Measurements from ENCODE around the gene ELAVL3.
"Not testable (repeated sequence)": the region's sequence is repeated elsewhere in the genome, so short reads cannot be mapped to it uniquely, and the experiment has no call there.

Gene ELAVL3

DNA sequence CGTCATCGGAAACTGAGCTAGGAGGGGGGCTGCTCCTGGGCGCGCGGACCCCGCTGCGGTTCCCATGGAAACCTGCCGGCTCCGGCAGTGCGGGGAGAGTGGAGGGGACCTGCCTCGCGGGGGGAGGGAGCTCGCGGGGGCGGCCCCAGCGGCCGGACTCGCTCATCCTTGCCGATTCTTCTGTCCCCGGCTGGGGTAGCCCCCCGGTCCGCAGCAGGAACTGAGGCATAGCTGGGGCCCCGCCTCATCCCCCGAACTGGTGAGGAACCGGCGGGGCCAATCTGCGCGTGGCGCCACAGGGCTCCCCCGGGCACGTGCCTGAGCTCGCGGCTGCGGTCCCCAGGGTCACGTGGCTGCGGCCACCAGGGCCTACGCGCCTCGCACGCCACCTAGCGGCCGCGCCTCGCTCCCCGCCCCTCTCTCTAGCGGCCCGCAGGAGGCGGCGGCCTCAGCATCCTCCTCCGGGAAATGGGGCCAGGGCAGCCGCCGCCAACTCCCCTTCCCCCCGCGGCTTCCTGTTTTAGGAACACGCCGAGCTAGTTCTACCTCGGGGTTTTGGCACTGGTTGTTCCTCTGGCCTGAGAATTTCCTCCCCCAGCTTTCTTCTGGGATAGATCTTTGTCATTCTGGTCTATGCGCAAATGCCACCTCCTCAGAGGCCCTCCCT lies 1.7 kb upstream of the ELAVL3 start:
- peaks cover 5% of the 10 kb centered on the region for H3K36me3 ChIP-seq (ENCODE audit: control insufficient read depth, insufficient read depth, low read length)
- no peak overlapping the region for H3K27ac ChIP-seq (ENCODE audit: low read depth, low read length)
- H3K27me3 ChIP-seq (ENCODE audit: control insufficient read depth, insufficient read depth, low read length) = peaks cover 31% of the 10 kb centered on the region
- no peak overlapping the region for H3K9ac ChIP-seq (ENCODE audit: low read length)
- H3K4me3 ChIP-seq (ENCODE audit: low read length) = peak overlapping the region; percentile 20
- H3K4me1 ChIP-seq (ENCODE audit: control insufficient read depth, insufficient read depth, low read length) = no peaks in the 10 kb centered on the region

- Histone ChIP-seq H3K9ac (ENCODE audit: low read length) (no peak overlapping the region), H3K27me3 (ENCODE audit: control insufficient read depth, insufficient read depth, low read length) (peaks cover 31% of the 10 kb centered on the region), H3K4me3 (ENCODE audit: low read length) (peak overlapping the region; percentile 20), H3K36me3 (ENCODE audit: control insufficient read depth, insufficient read depth, low read length) (peaks cover 2% of the 10 kb centered on the region), H3K4me1 (ENCODE audit: control insufficient read depth, insufficient read depth, low read length) (no peaks in the 10 kb centered on the region), H3K27ac (ENCODE audit: low read depth, low read length) (no peak overlapping the region)
Measured at GRCh38 chr19:11481534-11482383, 913 bp upstream of the ELAVL3 start.

DNA sequence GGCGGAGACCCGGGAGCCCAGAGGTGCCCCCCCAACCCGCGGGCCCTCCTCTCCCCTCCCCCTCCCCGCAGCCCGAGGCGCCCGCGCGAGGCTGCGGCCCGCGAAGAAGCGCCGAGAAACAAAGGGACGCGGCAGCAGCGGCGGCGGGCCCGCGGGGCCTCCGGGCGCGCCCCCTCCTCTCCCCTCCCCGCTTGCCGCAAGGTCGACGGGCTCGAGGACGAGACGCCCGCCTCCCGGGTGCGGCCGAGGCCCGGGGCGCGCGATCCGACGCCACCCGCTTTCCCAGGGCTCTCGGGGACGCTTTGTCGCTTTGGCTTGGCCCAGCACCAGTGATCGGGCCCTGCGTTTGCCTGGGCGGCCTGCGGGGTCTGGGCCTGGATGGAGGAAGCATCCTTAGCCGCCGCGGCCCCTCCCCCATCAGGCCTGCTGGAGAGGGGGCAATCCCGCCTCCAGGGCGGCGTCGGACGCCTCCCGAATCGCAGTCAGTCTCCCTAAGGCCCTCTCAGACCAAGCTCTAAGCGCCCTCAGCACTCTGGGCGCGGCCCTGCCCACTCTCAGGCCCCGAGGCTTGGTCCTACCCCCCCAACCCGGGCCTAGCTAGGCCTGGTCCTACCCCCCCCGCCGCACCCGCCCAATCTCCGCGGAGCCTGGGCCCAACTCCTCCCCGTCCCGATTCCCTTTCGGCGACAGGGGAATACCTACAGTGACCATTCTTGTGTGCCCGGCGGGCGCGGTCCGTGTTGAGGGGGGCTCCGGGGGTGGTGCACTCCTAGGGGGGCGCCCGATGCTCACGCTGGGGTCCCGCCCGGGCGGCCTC lies 740 bp downstream of the ELAVL3 start:
- Histone ChIP-seq H3K9ac (ENCODE audit: low read length) (no peak overlapping the region), H3K4me3 (ENCODE audit: low read length) (no peak overlapping the region)

DNA sequence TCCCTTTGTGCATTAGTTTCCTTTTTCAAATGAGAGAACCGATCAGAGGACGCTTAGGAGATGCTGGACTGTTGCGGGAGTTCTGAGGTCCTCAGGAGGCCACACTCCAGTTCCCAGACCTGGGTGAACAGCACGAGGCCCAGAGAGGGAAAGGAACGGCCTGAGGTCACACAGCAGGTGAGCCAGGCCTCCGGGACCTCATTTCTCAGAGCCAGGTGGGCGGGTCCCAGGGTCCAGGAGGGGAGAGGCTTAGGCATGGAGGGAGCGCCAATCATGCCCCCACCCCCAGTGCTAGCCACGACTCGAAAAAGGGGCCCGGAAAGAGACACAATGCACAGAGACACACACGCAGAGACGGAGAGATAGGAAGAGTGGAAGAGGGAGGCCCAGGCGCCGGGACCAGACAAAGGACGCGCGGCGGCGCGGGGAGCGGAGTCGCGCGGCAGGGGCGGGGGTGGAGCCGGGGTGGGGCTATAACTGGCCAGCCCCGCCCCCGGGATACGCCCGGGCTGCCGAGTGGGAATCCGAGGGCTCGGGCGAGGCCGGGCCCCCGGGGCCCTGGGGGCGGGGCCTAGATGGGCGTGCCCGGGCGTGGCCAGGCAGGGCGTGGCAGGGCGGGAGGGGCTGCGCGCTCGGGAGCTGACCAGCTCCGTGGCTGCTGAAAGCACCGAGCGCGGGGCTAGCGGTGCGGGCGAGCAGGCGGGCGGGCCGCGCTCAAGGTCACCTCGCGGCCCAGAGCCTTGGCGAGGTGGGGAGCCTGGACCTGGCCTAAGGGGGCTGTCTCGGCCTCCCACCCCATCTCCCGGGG lies 1.6 kb downstream of the ELAVL3 start:
- no peaks in the 10 kb centered on the region for H3K4me1 ChIP-seq (ENCODE audit: control insufficient read depth, insufficient read depth, low read length)
- H3K27me3 ChIP-seq (ENCODE audit: control insufficient read depth, insufficient read depth, low read length) = peaks cover 23% of the 10 kb centered on the region
- H3K27ac ChIP-seq (ENCODE audit: low read depth, low read length) = no peak overlapping the region
- H3K9ac ChIP-seq (ENCODE audit: low read length) = no peak overlapping the region
- peaks cover 2% of the 10 kb centered on the region for H3K36me3 ChIP-seq (ENCODE audit: control insufficient read depth, insufficient read depth, low read length)
- no peak overlapping the region for H3K4me3 ChIP-seq (ENCODE audit: low read length)

More for the DNA sequence above, 740 bp downstream of the ELAVL3 start:
- Histone ChIP-seq H3K27ac (ENCODE audit: low read depth, low read length) (no peak overlapping the region), H3K4me1 (ENCODE audit: control insufficient read depth, insufficient read depth, low read length) (no peaks in the 10 kb centered on the region), H3K36me3 (ENCODE audit: control insufficient read depth, insufficient read depth, low read length) (peaks cover 2% of the 10 kb centered on the region), H3K27me3 (ENCODE audit: control insufficient read depth, insufficient read depth, low read length) (peaks cover 26% of the 10 kb centered on the region)

DNA sequence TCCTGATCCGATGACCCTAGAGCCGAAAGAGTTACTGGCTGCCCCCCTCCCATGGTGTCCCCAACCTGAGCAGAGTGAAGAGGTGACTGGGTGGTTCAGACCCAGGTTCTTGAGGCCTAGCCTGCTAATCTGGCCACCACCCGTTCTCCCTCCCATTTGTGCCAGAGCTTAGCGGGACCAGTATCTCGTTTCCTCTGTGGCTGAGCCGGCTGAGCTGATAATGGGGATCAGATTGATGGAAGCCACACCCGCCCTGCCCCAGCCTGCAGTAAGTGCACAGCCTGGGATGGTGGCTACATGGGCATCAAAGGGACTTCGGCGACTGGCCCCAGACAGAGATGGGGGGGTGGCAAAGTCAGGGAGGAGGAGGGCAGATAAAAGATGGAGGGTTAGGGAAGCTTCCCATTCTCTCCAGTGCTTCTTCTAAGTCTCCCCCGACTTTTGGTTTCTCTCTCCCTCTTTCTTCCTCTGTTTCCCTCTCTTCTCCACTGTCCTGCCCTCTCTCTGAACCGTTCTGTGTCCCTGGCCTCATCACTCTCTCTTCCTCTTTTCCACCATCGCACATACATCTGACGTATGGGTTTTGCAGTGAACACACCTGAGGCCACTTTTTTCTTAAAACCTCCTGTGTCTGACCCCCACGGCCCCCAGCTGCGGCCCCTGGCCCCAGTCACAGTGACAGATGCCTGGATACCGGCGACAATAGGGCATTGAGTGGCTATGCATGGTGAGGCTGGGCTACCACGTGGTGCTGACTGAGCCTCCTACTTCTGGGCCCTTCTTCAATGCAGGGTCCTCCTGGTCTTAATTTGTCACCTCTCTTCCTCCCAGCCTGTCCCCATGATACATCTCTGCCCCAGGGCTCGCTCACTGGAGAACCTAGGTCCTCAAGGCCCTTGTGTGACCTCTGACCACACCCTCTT lies 2.4 kb downstream of the ELAVL3 start:
- H3K36me3 ChIP-seq (ENCODE audit: control insufficient read depth, insufficient read depth, low read length) = no peaks in the 10 kb centered on the region
- H3K4me1 ChIP-seq (ENCODE audit: control insufficient read depth, insufficient read depth, low read length) = no peaks in the 10 kb centered on the region
- no peak overlapping the region for H3K27ac ChIP-seq (ENCODE audit: low read depth, low read length)
- H3K9ac ChIP-seq (ENCODE audit: low read length) = no peak overlapping the region
- peaks cover 23% of the 10 kb centered on the region for H3K27me3 ChIP-seq (ENCODE audit: control insufficient read depth, insufficient read depth, low read length)
- no peak overlapping the region for H3K4me3 ChIP-seq (ENCODE audit: low read length)

DNA sequence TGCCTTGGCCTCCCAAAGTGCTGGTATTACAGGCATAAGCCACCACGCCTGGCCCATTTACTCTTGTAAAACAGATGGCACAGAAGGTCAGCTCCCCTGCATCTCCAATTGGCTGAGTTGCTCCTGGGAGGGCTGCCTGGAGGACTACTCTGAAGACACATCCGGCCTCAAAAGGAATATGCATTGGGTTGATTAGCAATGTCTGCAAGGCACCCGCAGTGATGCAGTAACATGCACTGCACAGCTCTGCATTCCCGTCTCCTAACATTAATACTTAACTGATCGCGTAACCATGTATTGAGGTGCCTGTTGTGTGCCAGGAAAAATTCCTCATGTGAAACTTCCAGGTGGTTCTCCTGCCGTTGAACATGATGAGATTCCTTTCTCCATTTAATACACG lies 5.0 kb downstream of the ELAVL3 start:
- Histone ChIP-seq H3K4me3 (ENCODE audit: low read length) (no peak overlapping the region), H3K9ac (ENCODE audit: low read length) (no peak overlapping the region), H3K4me1 (ENCODE audit: control insufficient read depth, insufficient read depth, low read length) (no peaks in the 10 kb centered on the region), H3K27me3 (ENCODE audit: control insufficient read depth, insufficient read depth, low read length) (peaks cover 3% of the 10 kb centered on the region), H3K27ac (ENCODE audit: low read depth, low read length) (no peak overlapping the region), H3K36me3 (ENCODE audit: control insufficient read depth, insufficient read depth, low read length) (no peaks in the 10 kb centered on the region)

- not testable (repeated sequence) for H3K9ac ChIP-seq (ENCODE audit: low read length); H3K4me1 ChIP-seq (ENCODE audit: control insufficient read depth, insufficient read depth, low read length); H3K36me3 ChIP-seq (ENCODE audit: control insufficient read depth, insufficient read depth, low read length); H3K4me3 ChIP-seq (ENCODE audit: low read length); H3K27ac ChIP-seq (ENCODE audit: low read depth, low read length); H3K27me3 ChIP-seq (ENCODE audit: control insufficient read depth, insufficient read depth, low read length)
Measured at GRCh38 chr19:11475343-11475742, 5.5 kb downstream of the ELAVL3 start.

- H3K4me1 ChIP-seq (ENCODE audit: control insufficient read depth, insufficient read depth, low read length) = no peaks in the 10 kb centered on the region
- no peaks in the 10 kb centered on the region for H3K36me3 ChIP-seq (ENCODE audit: control insufficient read depth, insufficient read depth, low read length)
- no peaks in the 10 kb centered on the region for H3K27me3 ChIP-seq (ENCODE audit: control insufficient read depth, insufficient read depth, low read length)
- no peak overlapping the region for H3K4me3 ChIP-seq (ENCODE audit: low read length)
- H3K27ac ChIP-seq (ENCODE audit: low read depth, low read length) = no peak overlapping the region
- H3K9ac ChIP-seq (ENCODE audit: low read length) = no peak overlapping the region
Measured at GRCh38 chr19:11473725-11474124, 7.1 kb downstream of the ELAVL3 start.

GRCh38 chr19:11468266-11468845 lies 12.5 kb downstream of the ELAVL3 start:
- H3K4me1 ChIP-seq (ENCODE audit: control insufficient read depth, insufficient read depth, low read length); H3K4me3 ChIP-seq (ENCODE audit: low read length); H3K9ac ChIP-seq (ENCODE audit: low read length); H3K27ac ChIP-seq (ENCODE audit: low read depth, low read length); H3K27me3 ChIP-seq (ENCODE audit: control insufficient read depth, insufficient read depth, low read length); H3K36me3 ChIP-seq (ENCODE audit: control insufficient read depth, insufficient read depth, low read length): not testable (repeated sequence)

GRCh38 chr19:11465600-11465999 lies 15.2 kb downstream of the ELAVL3 start:
- Histone ChIP-seq H3K9ac (ENCODE audit: low read length) (no peak overlapping the region), H3K36me3 (ENCODE audit: control insufficient read depth, insufficient read depth, low read length) (no peaks in the 10 kb centered on the region), H3K4me1 (ENCODE audit: control insufficient read depth, insufficient read depth, low read length) (no peaks in the 10 kb centered on the region), H3K27me3 (ENCODE audit: control insufficient read depth, insufficient read depth, low read length) (no peaks in the 10 kb centered on the region), H3K27ac (ENCODE audit: low read depth, low read length) (no peak overlapping the region), H3K4me3 (ENCODE audit: low read length) (no peak overlapping the region)
